GM19043 (cell line): ENCODE results near the gene STARD13.
A peak's percentile ranks its signal among the peaks of the same experiment; 100 is the strongest.

Experiments
- ATAC-seq: cut with Tn5 transposase; IDR thresholded peaks from one replicate; pipeline ENCODE4 v1.9.1; 2021; ENCODE audit warnings: low read depth; ENCODE audit not compliant: unreplicated experiment

The STARD13 gene

GRCh38 chr13:33127009-33127551 is 158.5 kb downstream of the STARD13 start:
- ATAC-seq: no peak

- no peak for ATAC-seq
These were observed 159.6 kb downstream of the STARD13 start for GRCh38 chr13:33125821-33126570.

- ATAC-seq: no peak
These were observed 162.3 kb downstream of the STARD13 start for GRCh38 chr13:33123066-33123859.

- no peak for ATAC-seq
These were observed 165.6 kb downstream of the STARD13 start for GRCh38 chr13:33119856-33120543.

DNA sequence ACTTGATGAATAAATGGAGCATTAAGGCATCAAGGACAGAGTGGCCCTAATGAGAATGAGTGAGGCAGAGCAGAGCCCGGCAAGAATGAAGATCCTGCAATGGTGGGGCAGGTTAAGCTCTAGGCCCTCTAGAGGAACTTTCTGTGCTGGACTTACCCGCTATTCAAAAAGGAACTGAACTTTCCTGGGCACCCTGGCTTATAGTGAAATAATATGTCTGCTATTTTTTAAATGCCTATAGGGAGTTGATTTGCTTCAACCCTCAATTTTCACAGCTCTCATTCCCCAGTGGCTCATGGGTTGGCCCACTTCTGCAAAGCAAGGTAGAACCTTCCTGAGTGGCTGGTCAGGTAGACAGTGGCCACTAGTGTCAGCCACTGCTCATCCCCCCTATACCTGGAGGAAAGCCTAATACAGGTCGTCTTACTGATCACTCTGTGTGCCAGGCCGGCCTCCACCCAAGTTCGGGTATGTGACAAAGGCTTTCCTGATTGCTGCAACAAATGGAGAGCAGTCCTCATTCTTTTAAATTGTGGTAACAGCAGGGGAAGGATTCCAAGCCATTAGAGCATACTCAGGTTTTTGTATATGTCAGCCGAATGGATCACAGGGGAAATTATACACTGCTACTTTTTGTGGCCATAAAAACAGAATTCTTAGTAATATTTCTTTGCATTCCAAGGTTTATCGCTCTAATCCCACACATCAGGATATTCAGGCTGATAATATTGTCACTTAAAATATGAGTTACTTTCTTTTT is 166.4 kb downstream of the STARD13 start:
- ATAC-seq: no peak

- ATAC-seq: no peak
These were observed 169.1 kb downstream of the STARD13 start for GRCh38 chr13:33116321-33117010.

- no peak for ATAC-seq
These were observed 170.3 kb downstream of the STARD13 start for GRCh38 chr13:33115274-33115673.

- no peak for ATAC-seq
These were observed 171.4 kb downstream of the STARD13 start for GRCh38 chr13:33114146-33114545.

- ATAC-seq: no peak
These were observed 172.8 kb downstream of the STARD13 start for GRCh38 chr13:33112766-33113165.

GRCh38 chr13:33111414-33112110 is 174.0 kb downstream of the STARD13 start:
- peak; percentile 22 for ATAC-seq

- peak; percentile 42 for ATAC-seq
These were observed 174.7 kb downstream of the STARD13 start for GRCh38 chr13:33110713-33111413.

GRCh38 chr13:33110386-33110712 is 175.2 kb downstream of the STARD13 start:
- no peak for ATAC-seq

DNA sequence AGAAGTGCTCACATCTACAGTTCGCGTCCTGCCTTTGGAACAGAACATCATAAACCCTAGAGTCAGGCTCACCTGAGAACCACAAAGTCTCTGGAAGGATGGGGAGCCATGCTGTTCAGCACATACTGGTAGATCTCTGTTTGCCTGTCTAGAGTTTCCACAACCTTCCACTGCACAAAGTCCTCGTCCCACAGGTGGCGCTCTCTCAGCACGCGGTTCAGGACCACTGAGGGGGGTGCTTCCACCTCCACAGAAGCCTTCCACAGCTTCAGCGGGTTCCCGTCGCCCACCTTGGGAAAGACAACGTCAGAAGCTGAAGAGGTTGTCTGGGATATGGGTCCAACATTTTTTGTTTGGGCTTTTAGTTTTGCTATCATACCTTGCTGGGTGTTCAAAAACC is 175.8 kb downstream of the STARD13 start:
- no peak for ATAC-seq

DNA sequence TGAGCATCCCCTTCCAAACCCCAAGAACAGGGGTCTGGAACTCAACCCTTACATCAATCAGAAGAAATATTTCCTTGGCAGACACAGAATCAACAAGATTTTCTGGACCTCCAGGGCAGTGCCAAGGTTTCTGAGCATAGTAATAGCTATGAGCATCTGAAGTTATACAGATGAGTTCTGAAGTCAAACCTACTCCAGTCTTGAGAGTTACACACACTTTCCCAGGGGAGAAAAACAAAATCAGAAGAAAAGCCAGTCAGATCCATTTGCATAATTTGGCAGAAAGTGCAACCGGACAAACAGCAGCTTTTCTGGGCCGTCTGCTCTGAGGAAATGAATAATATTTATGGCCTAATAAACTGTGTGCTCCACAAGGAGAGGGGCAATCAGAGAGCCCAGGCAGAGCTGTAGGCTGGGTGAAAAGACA is 176.3 kb downstream of the STARD13 start:
- no peak for ATAC-seq

- no peak for ATAC-seq
These were observed 176.9 kb downstream of the STARD13 start for GRCh38 chr13:33108620-33109019.

GRCh38 chr13:33107361-33107760 is 178.2 kb downstream of the STARD13 start:
- ATAC-seq: no peak

DNA sequence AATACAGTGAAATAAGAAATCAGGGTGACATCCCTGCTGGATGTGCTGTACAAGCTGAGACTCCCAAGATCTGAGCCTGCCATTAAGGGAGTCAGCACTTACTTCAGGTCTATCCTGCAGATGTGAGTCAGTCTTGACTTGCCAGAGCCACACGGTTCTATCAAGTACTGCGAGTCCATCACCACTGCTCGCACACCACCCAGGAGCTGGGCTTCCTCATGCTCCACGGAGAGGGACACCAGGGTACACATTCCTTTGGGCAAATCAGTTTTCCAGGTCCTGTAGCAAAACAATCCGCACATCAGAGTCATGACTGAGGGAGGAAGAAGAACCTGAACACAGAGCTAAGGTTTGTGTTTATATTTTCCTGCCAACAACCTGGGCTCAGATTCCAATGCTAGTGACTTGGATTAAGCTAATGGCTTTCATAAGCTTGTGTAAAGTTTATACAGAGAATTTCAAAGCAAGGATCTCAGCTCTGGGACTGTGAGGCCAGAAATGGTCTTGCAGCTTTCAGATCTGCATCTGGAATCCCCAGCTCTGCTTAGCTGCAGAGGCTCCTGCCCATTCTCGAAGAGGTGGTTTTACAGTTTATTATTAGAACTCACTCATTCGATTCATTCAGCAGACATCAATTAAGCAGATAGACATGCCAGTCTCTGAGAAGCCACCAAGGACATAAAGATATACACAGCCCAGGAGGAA is 178.7 kb downstream of the STARD13 start:
- no peak for ATAC-seq

GRCh38 chr13:33105387-33106005 is 180.1 kb downstream of the STARD13 start:
- ATAC-seq: no peak
